Stimulated activated CD4-positive, alpha-beta T cell treated with anti-CD3 and anti-CD28 coated beads, Interleukin-15, amount 100 ng/mL, for 1 hour (primary cell): ENCODE measurements around the gene DDN.
A peak's percentile ranks its signal among the peaks of the same experiment; 100 is the strongest.

ENCODE experiments used
- DNase-seq, 2 donors: peaks; one replicate each; pipeline ENCODE4 v3.0.0-alpha.2; 2020; ENCODE audit warnings: low read depth in 1 of 2, low spot score in 1 of 2

DDN gene

DNA sequence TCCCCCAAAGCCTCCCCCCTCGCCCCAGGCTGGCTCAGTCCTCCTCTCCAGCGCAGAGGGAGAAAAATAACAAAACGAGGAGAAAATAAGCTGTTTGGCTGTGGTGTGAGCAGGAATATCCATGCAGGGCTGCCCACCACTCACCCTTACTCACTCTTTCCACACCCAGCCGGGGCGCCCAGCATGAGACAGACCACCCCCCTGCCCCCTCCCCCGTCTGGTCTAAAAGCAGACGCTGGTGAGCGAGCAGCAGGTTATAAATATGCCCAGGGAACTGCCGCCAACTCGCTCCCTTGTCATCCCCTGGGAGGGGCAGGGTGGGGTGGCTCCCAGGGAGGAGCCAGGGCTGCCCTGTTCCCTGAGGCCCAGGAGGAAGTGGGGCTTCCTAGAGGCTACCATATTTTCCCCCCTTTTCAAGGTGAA is 13.7 kb downstream of the DDN start:
- DNase-seq: no peak

- DNase-seq: no peak
These were observed 16.6 kb downstream of the DDN start for GRCh38 chr12:48982397-48983080.

DNA sequence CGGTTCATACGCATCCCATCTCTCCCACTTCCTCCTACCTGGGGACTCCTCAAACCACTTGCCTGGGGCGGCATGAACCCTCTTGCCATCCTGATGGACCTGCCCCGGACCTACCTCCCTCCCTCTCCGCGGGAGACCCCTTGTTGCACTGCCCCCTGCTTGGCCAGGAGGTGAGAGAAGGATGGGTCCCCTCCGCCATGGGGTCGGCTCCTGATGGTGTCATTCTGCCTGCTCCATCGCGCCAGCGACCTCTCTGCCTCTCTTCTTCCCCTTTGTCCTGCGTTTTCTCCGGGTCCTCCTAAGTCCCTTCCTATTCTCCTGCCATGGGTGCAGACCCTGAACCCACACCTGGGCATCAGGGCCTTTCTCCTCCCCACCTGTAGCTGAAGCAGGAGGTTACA is 17.4 kb downstream of the DDN start:
- no peak for DNase-seq

GRCh38 chr12:48980953-48981756 is 18.0 kb downstream of the DDN start:
- DNase-seq: no peak

DNA sequence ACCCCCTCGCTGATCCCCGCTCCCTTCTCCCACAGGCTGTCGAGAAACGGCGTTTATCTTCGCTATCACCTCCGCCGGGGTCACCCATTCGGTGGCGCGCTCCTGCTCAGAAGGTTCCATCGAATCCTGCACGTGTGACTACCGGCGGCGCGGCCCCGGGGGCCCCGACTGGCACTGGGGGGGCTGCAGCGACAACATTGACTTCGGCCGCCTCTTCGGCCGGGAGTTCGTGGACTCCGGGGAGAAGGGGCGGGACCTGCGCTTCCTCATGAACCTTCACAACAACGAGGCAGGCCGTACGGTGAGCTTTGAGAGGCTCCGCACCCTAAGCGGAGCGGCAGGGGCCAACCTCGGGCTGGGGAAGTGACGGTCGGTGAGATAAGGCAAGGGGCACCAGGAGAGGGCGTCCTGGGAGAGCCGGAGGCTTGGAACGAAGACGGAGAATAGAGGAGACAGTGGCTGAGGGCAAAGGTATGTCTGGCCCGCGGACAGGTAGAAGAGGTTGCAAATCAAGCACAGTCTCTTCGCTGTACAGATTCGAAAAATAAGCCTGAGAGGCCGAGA is 18.7 kb downstream of the DDN start:
- DNase-seq: no peak

GRCh38 chr12:48979602-48980388 is 19.4 kb downstream of the DDN start:
- no peak for DNase-seq

- DNase-seq: no peak
These were observed 20.2 kb downstream of the DDN start for GRCh38 chr12:48978741-48979601.

DNA sequence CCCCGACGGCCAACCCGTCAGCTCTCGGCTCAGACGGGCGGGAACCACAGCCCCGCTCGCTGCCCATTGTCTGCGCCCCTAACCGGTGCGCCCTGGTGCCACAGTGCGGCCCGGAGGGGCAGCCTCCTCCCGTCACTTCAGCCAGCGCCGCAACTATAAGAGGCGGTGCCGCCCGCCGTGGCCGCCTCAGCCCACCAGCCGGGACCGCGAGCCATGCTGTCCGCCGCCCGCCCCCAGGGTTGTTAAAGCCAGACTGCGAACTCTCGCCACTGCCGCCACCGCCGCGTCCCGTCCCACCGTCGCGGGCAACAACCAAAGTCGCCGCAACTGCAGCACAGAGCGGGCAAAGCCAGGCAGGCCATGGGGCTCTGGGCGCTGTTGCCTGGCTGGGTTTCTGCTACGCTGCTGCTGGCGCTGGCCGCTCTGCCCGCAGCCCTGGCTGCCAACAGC is 20.9 kb downstream of the DDN start, which contains the start of gene WNT1:
WNT1 (plus strand) TSS at position 32 of the 450 bp plus-strand sequence; CDS start at position 361, 329 bp downstream.
- no peak for DNase-seq

- DNase-seq: peak; percentile 63 to 76
These were observed 21.6 kb downstream of the DDN start for GRCh38 chr12:48977290-48978281.

DNA sequence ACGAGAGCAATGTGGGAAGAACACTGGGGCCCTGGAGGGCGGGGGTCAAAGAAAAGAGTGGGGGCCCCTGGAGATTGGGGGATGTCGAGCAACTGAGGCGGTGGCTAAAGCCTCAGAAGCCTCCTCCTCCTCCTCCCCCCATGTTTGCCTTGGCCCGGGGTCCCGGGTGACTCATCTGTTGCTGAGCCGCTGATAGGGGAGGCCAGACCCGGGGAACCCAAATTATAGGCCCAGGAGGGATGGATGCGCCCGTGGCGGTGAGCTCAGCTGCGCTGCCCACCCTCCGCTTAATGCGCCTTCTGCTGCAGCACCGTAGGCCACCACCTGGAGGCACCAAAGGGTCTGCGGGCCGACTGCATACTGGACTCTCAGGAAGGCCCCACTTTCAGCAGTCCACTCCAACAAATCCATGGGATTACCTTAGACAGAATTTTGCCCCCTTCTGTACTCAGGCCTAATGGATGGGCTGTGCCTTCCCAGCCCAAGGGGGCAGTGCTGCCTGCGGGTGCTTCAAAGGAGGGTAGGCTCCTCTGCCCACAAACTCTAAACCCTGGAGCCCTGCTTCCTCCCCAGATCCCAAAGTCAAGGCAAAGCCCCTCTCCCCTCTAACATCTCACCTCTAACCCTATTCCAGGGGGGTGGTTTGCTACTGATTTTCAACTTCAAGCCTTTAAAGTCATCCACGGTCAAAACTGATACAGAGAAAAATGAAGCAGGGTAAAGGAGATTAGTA is 25.1 kb downstream of the DDN start:
- DNase-seq: no peak

- no peak for DNase-seq
These were observed 25.6 kb downstream of the DDN start for GRCh38 chr12:48973531-48973930.

DNA sequence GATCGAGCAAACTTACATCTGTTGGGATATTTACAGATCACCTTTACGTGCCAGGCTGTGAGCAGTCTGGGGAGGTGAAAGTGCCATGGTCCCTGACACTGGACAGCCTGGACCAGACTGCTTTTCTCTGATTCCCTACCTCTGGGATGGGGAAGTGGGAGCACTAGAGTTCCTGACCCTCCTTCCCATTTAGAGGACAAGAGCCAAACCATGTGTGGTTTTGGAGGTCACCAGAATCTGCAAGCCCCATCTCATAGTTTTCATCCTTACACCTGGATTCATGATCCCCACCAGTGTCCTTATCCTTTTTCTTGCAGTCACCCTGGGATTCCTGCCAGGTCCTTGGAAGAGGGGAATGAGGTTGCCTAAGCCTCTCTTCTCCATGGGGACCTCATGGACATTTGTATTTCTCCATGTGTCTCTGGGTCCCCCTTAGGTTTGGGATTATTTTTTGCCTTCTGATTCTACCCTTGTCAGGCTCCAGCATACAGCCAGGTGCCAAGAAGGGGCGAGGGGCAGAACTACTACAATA is 26.2 kb downstream of the DDN start:
- DNase-seq: no peak

DNA sequence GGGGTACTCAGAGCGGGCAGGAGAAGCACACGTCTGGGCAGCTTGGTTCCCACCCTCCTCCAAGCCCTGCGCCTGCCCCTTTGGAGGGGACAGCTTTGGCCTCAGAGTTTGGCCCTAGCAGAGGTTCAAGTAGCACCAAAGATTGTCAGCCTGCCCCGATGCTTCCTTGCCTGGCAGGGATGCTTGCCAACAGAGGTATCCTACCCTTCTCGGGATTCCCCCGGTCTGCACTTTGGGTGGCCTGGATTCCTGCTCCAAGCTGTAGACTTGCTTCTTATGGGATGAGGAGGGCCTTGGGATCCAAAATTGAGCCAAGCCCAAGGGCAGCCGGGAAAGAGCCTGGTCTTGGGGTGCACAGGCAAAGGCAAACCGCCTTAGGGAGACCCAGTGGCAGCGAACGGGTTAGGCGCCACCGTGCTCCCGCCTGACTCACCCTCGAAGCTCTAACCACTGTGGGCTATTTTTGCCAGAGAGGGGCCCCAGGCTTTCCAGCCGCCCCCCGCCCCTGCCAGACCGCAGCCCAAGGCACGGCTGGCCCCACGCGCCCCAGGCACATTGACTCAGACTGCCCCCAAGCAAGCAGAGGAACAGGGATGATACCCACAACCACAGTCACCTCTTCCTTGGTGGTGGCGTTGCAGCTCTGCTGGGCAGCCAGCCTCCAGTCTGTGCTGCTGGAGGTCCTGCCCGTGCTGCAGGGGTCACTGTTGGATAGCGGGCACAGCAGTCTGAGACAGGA is 26.8 kb downstream of the DDN start:
- DNase-seq: no peak

GRCh38 chr12:48970702-48971334 is 28.4 kb downstream of the DDN start:
- no peak for DNase-seq

GRCh38 chr12:48969833-48970701 is 29.1 kb downstream of the DDN start:
- peak in 1 of 2 donors; percentile 48 for DNase-seq

- DNase-seq: no peak
These were observed 29.9 kb downstream of the DDN start for GRCh38 chr12:48969160-48969771.
